GM12878 (cell line): ENCODE data around the gene HPCA. TPM values are rescaled to one million over a fixed set of nuclear protein-coding genes. Genes with fewer than 3 reads are reported as not detected.

Experiments
- BRCA1 ChIP-seq: IDR thresholded peaks from 2 replicates; pipeline ENCODE4 v1.6.1; 2011; ENCODE audit warnings: low read depth, low read length, improper control_type of control experiment
- EP300 ChIP-seq, 2 experiments: fragments of 150-350 bp in 1 of 2; IDR thresholded peaks; 2 replicates each; pipeline ENCODE4 v1.6.1; 2011 to 2012; ENCODE audit warnings: low read depth in 2 of 2, low read length in 2 of 2, borderline replicate concordance in 1 of 2, improper control_type of control experiment in 1 of 2, inconsistent platforms in 1 of 2; ENCODE audit not compliant: control insufficient read depth in 1 of 2
- RUNX3 ChIP-seq: IDR thresholded peaks from 2 replicates; pipeline ENCODE4 v1.6.1; 2012; ENCODE audit warnings: low read length, inconsistent platforms
- SMAD5 ChIP-seq: IDR thresholded peaks from 2 replicates; pipeline ENCODE4 v1.6.1; 2016; ENCODE audit warnings: antibody characterized with exemption, low read depth
- ZBTB4 ChIP-seq: fragments of 450-650 bp; formaldehyde crosslinking; IDR thresholded peaks from 2 replicates; pipeline ENCODE4 v1.4.0; 2022; ENCODE audit warnings: mild to moderate bottlenecking, moderate library complexity
- polyA plus RNA-seq, 11 experiments: library from polyadenylated mRNA; depleted of rRNA in 4 of 11; unstranded in 6 of 11; stranded (reverse) in 5 of 11; fragments of >200 nt; fragmentation: Nextera tagmentation in 4 of 11; fragmentation: Illumina TruSeq in 1 of 11; extraction: Ambion mirVana in 4 of 11; extraction: Trizol in 1 of 11; gene quantifications; 1 replicate in 1 of 11; 2 replicates in 10 of 11; pipeline versions ENCODE4 v1.2.1 to v1.2.3, GENCODE V29; 2011 to 2016; ENCODE audit warnings: inconsistent platforms in 2 of 11, missing spikeins in 2 of 11, low read depth in 1 of 11
- total RNA-seq, 4 experiments: library from RNA; depleted of rRNA in 3 of 4; stranded (reverse); fragments of >200 nt in 3 of 4; fragmentation: Illumina TruSeq in 1 of 4; extraction: Trizol in 1 of 4; gene quantifications; 2 replicates each; pipeline versions ENCODE4 v1.2.1 to v1.2.3, GENCODE V29; 2013 to 2021
- TF ChIP-seq, protein P1 (sequence below): fragments of 450-650 bp; IDR thresholded peaks from 2 replicates; pipeline ENCODE4 v1.6.1; 2017; ENCODE audit warnings: low read depth, mild to moderate bottlenecking, moderate library complexity
- TF ChIP-seq, protein P2 (sequence below): fragments of 450-650 bp; IDR thresholded peaks from 2 replicates; pipeline ENCODE4 v1.6.1; 2017; ENCODE audit warnings: mild to moderate bottlenecking, low read depth, inconsistent platforms; ENCODE audit not compliant: poor library complexity, severe bottlenecking

HPCA gene
- total and polyA plus RNA-seq, 10 of the 15 experiments (the other 5 are each of a cell fraction or from before 2014, with no cell fraction given) = 0.11 TPM; not detected in 9

DNA sequence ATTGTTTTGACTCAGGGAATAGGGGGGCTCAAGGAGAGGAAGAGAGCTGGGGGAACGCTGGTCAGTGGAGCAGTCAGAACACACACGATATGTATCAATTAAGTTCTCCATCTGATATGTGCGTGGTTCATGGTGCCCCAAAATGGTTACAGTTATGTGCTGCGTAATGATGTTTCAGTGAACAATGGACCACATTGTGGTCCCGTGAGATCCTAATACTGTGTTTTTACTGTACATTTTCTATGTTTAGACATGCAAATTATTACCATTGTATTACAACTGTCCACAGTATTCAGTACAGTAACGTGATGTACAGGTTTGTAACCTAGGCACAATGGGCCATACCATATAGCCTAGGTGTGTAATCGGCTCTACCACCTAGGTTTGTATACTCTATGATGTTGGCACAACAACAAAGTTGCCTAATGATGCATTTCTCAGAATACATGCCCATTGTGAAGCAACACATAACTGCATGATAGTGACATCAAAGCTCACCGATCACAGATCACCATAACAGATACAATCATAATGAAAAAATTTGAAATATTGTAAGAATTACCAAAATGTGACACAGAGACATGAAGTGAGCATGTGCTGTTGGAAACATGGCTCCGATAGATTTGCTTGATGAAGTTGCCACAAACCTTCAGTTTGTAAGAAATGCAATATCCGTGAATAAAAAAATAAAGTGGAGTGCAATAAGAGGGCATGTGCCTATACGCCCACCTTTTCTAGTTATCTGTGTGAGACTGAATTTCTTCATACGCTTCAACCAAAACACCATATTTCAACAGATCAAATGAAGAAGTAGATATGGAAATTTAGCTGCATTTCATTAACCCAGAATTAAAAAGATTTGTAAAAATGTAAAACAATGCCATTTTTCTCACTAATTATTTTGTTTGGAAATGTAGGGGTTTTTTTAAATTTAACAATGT is 29.7 kb downstream of the HPCA start (continued):
- TF ChIP-seq, protein P1, sequence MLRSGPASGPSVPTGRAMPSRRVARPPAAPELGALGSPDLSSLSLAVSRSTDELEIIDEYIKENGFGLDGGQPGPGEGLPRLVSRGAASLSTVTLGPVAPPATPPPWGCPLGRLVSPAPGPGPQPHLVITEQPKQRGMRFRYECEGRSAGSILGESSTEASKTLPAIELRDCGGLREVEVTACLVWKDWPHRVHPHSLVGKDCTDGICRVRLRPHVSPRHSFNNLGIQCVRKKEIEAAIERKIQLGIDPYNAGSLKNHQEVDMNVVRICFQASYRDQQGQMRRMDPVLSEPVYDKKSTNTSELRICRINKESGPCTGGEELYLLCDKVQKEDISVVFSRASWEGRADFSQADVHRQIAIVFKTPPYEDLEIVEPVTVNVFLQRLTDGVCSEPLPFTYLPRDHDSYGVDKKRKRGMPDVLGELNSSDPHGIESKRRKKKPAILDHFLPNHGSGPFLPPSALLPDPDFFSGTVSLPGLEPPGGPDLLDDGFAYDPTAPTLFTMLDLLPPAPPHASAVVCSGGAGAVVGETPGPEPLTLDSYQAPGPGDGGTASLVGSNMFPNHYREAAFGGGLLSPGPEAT = no peak
- TF ChIP-seq ZBTB4 (CRISPR knock-in tag) = no peak
- TF ChIP-seq BRCA1 = no peak
- no peak for TF ChIP-seq EP300 (IDR thresholded peaks at IDR 0.05; ENCODE audit: borderline replicate concordance in 1 of 2, control insufficient read depth in 1 of 2, low read depth in 2 of 2, low read length in 2 of 2)
- TF ChIP-seq, protein P2, sequence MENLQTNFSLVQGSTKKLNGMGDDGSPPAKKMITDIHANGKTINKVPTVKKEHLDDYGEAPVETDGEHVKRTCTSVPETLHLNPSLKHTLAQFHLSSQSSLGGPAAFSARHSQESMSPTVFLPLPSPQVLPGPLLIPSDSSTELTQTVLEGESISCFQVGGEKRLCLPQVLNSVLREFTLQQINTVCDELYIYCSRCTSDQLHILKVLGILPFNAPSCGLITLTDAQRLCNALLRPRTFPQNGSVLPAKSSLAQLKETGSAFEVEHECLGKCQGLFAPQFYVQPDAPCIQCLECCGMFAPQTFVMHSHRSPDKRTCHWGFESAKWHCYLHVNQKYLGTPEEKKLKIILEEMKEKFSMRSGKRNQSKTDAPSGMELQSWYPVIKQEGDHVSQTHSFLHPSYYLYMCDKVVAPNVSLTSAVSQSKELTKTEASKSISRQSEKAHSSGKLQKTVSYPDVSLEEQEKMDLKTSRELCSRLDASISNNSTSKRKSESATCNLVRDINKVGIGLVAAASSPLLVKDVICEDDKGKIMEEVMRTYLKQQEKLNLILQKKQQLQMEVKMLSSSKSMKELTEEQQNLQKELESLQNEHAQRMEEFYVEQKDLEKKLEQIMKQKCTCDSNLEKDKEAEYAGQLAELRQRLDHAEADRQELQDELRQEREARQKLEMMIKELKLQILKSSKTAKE = no peak
- TF ChIP-seq RUNX3 = 0 out of 2 replicates have a peak, but pooled peaks have one; percentile 14
- TF ChIP-seq SMAD5 = no peak
